NCI-H524 treated with DMSO at 0.1 percent for 48 hours (cell line): ENCODE data around the gene RHEB.
"Not testable (repeated sequence)": the region's sequence is repeated elsewhere in the genome, so short reads cannot be mapped to it uniquely, and the experiment has no call there.

Source experiments
- DNase-seq: peaks from one replicate; lab custom pipeline; 2025; lab: John Stamatoyannopoulos, UW

The RHEB gene

DNA sequence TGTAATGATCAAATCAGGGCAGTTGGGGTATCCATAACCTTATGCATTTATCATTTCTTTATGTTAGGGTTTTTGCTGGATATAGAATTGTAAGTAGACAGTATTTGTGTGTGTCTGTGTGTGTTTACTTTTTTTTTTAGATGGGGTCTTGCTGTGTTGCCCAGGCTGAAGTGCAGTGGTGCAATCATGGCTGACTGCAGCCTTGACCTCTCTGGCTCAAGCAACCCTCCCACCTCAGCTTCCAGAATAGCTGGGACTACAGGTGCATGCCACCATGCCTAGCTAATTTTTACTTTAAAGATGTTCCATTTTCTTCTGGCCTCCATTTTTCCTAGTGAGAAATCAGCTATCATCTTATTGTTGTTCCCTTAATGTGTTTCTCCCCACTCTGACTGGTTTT lies 10.1 kb upstream of the RHEB start:
- no peak for DNase-seq

DNA sequence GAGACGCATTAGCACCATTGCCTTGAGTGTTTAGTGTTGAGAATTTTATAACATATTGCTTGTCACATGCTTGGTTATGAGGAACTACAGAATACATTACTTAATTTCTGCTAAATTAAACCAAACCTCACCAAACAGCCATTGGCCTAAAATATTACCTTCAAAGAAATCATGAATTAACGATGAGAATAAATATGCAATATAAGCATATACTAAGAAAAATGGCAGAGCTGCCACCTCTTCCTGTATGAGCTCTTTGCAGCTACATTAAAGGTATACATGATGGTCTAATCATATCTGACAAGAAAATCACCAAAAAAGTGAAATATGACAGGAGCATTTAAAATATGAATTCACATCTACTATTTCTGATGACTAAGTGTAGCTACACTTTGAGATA lies 5.2 kb upstream of the RHEB start:
- no peak for DNase-seq

DNA sequence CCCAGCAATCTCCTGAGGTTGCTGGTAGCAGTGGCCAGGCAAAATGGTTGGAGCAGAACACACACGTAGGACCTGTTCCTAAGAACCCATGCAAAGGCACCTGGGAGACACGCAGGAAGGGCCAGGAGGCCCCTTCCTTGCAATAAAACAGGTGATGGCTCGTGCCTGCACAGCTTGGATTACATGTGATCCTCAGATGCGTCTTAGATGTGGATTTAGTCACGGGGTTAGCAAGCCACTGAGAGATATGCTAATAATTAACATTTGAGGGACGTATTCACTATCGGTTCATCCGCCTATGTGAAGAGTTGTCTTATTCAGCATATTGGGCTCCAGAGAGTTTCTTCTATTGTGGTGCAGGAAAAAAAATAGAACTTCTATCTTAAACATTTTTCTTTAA lies 4.6 kb upstream of the RHEB start:
- no peak for DNase-seq

DNA sequence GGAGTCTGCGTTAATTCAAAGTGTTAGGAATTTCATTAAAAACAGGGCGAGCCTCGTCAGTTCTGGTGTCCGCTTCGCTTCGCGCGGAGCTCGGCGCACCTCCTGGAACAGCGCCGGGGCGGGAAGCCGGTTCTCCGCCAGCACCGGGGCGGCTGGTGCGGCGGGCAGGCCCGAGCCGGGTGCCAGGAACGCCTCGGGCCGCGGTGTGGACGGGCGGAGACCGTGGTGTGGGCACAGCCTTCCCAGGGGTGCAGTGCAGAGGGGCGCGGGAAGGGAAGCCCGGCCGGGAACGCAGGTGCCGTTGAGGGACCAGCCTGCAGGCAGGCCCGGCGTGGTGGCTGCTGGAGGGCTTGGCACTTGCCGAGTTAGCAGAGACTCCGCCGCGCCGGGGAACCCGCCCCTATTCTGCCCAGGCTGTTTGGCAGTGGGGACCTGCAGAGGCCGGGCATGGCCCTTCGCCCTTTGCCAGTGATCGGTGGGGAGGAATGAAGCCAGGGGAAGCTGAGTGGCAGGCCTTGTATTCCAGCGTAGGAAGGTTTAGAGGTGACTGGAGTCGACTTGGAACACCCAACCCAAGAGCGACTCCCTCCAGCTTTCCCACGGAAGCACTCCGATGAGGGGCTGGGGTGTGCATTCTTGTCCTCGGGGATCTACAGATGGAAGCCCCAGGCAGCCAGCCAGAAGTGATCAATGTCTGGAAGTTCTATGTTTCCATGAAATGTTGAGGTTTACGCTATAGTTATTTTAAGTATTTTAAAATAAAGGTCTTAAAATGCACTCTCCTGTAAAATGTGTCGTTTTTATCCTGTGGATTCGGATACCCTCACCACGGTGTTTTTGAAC lies 945 bp upstream of the RHEB start:
- no peak for DNase-seq

- DNase-seq: not testable (repeated sequence)
These were observed 539 bp downstream of the RHEB start for GRCh38 chr7:151518947-151519764.

DNA sequence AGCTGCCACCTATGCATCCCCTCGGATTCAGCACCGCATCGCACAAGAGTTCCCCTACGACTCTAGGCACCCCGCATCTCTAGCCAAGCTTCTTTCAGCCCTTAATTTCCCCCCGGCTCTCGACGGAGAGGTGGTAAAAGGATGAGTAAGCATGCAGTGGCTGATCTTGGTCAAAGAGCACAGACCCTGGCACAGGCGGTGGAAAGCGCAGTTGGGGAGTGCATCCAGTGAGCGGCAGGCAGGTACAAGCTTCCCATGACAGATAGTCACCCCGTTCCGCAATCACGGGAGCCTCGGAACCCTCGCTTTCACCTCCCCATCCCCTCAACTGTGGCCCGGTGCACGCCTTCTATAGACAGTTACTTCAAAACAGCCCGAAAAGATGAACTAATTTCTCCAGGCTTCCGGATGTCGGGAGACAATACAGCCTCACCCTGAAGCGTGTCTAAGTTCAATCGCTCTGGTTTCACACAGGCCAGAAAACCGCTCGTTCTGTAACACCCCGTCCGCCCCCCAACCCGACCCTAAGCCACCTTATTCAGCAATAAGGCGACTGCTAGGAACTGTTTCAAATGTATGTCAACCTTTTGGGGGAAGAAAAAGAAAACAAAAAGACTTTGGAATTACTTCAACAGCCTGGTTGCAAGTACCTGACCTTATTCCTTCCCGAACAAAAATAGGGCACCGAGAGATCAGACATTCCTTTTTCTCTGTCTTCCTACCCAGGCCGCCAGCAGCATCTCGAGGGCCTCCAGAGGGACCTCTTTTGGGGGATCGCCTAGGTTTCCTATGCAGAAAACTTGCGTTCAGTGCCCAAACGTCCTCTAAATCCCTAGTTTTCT lies 1.4 kb downstream of the RHEB start:
- no peak for DNase-seq

GRCh38 chr7:151517601-151518104 lies 2.0 kb downstream of the RHEB start:
- no peak for DNase-seq

DNA sequence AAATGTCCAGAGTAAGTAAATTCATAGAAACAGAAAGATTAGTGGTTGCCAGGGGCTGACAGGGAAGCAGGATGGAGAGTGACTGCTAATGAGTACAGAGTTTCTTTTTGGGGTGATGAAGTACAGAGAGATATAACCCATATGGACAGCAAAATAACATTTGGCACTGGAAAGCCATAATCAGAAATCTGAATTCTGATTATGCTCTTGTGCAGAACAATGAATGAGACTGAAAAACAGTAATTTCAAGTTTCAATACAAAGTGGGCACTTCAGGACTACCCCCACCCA lies 4.5 kb downstream of the RHEB start:
- DNase-seq: no peak

- no peak for DNase-seq
These were observed 5.0 kb downstream of the RHEB start for GRCh38 chr7:151514461-151515275.

- DNase-seq: no peak
These were observed 6.6 kb downstream of the RHEB start for GRCh38 chr7:151513133-151513532.

GRCh38 chr7:151512353-151512752 lies 7.3 kb downstream of the RHEB start:
- no peak for DNase-seq

GRCh38 chr7:151511946-151512345 lies 7.7 kb downstream of the RHEB start:
- no peak for DNase-seq

- no peak for DNase-seq
These were observed 8.4 kb downstream of the RHEB start for GRCh38 chr7:151511270-151511669.

- no peak for DNase-seq
These were observed 9.9 kb downstream of the RHEB start for GRCh38 chr7:151509670-151510333.

DNA sequence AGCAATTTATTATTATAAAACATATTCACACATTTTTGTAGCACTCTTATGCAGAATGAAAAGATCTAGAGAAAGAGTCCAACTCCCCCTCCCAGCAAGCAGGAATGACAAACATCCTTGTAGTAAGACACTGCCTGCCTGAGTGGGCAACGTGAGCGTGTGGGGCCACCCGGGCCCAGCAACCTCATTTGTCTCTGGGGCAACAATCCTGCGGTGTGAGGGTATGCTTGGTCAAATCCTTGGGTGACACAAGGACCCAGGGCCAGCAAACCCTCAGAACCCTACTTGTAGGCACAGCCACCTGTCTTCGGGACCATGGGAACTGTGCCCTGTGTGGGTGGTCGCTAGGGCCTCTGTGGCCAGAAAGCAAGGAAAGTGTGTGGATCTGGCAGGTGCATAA lies 10.7 kb downstream of the RHEB start:
- DNase-seq: no peak

DNA sequence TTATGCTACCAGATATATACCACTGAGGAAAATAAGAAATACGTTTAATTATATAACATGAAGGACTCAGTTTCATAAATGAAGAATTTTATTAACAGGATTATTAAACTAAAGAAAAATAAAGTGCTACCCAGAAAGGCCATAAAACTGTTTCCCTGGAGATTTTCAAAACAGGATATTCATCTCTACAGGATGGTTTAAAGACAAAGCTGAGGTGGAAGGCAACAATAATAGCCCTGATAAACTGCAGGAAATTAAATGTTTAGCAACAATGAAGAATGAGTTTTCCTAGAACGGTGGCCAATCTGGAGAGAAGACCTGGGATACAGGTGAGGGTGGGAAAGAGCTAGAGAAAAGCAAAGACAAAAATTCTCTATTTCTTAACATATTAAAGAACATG lies 11.9 kb downstream of the RHEB start:
- no peak for DNase-seq

DNA sequence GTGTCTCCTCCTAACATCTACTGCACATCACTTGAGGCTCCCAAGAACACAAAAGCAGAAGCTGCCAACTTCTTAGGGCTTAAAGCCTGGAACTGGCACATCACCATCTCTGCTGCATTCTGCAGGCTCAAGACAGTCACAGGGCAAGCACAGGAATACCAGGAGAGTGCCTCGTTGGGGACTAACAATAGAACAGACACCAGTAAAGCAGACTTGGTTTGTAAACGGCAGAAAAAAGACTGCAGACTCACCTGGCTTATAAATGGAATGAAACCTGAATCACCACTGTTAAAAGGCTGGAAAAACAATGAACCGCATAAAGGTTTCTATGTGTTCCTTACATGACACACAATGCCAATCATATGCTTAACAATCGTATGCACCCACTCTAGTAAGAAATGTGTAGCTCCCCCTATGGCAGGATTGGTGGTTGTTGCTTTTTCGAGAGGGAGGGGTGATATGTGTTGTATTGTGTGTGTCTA lies 12.8 kb downstream of the RHEB start:
- peak; percentile 69 for DNase-seq

DNA sequence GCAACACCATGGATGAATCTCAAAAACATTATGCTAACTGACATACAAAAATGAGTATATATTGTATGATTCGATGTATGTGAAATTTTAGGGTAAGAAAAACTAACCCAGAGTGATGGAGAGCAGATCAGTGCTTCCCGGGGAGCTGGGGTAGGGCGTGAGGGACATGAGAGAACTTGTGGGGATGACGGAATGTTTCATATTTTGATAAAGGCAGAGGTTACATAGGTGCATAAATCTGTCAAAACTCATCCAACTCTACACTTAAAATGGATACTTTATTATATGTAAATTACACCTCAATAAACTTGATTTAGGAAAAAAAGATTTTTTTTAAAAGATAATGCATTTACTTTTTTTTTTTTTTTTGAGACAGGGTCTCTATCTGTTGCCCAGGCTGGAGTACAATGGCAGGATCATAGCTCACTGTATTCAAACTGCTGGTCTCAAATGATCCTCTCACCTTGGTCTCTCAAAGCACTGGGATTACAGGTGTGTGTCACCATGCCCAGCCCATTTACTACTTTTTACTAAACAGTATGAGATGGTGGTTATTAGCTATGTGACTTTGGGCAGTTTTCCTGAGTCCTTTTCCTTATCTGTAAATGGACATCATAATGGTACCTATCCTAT lies 13.7 kb downstream of the RHEB start:
- DNase-seq: no peak

DNA sequence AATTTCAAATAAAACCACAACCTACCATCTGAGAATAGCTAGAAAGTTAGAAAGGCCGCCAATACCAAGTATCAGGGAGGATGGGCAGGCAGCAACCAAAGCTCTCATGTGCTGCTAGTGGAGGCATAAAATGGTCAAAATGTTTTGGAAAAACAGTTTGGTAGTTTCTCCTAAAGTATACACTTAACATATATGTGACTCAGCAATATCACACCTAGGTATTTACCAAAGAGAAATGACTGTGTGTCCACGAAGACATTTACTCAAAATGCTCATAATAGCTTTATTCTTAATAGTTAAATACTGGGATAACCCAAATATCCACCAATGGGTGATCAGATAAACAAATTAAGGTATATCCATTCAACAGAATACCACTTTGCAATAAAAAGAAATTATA lies 14.3 kb downstream of the RHEB start:
- no peak for DNase-seq

GRCh38 chr7:151504715-151505326 lies 14.9 kb downstream of the RHEB start:
- DNase-seq: no peak
